A549 (cell line): ENCODE results near the gene ATG9A. TPM values are rescaled to one million over a fixed set of nuclear protein-coding genes. Genes with fewer than 3 reads are reported as not detected.
"Not testable (repeated sequence)": the region's sequence is repeated elsewhere in the genome, so short reads cannot be mapped to it uniquely, and the experiment has no call there.

Experiments
- ATAC-seq, 2 experiments: fragments of 200-7000 bp in 1 of 2; fragments of >200 bp in 1 of 2; cut with Nextera tagmentation in 1 of 2; cut with Tn5 transposase in 1 of 2; 3 replicates each; pipeline versions ENCODE4 v1.8.0 to v1.9.1; 2018 to 2020; ENCODE audit warnings: mild to moderate bottlenecking in 1 of 2, moderate library complexity in 1 of 2
- CTCF ChIA-PET: fragments of 300-600 bp; sonication (Branson Sonifier 250); formaldehyde crosslinking; extraction: SDS; loops from one replicate; lab custom pipeline; 2021; ENCODE audit warnings: antibody characterized with exemption, inconsistent platforms; lab: Yijun Ruan, JAX
- POLR2A ChIA-PET: fragments of 350-600 bp; formaldehyde crosslinking; extraction: SDS; loops from one replicate; lab custom pipeline; 2021; ENCODE audit warnings: antibody characterized with exemption, inconsistent platforms; lab: Yijun Ruan, JAX
- DNase-seq, 2 experiments: peaks; one replicate each; pipeline versions ENCODE4 v3.0.0 to v3.0.0-alpha.2; 2011 to 2016; ENCODE audit warnings: low read depth in 1 of 2, low spot score in 1 of 2
- FAIRE-seq: peaks from 2 replicates; lab custom pipeline; 2011; peaks lifted over from hg19 to GRCh38; lab: Jason Lieb, UNC
- H3K27ac ChIP-seq, 2 experiments: fragments of >200 bp; sonication (Bioruptor Twin); formaldehyde crosslinking; 3 replicates each; pipeline ENCODE4 v1.5.1; 2016 to 2017
- H3K4me1 ChIP-seq: fragments of >200 bp; sonication (Bioruptor Twin); formaldehyde crosslinking; 3 replicates; pipeline ENCODE4 v1.6.1; 2016
- H3K4me2 ChIP-seq: fragments of >200 bp; sonication (Bioruptor Twin); formaldehyde crosslinking; 3 replicates; pipeline ENCODE4 v1.6.1; 2016
- H3K4me3 ChIP-seq: fragments of >200 bp; sonication (Bioruptor Twin); formaldehyde crosslinking; 3 replicates; pipeline ENCODE4 v1.5.1; 2016
- H3K9me3 ChIP-seq: fragments of >200 bp; sonication (Bioruptor Twin); formaldehyde crosslinking; 3 replicates; pipeline ENCODE4 v1.6.1; 2016
- CHD2 ChIP-seq: fragments of 150-350 bp; IDR thresholded peaks from 2 replicates; pipeline ENCODE4 v1.6.1; 2014; ENCODE audit warnings: low read length; ENCODE audit not compliant: partially characterized antibody
- EHMT2 ChIP-seq: fragments of 200-600 bp; sonication (generic); IDR thresholded peaks from 2 replicates; pipeline ENCODE4 v1.6.1; 2016; ENCODE audit warnings: antibody characterized with exemption, low read depth, mild to moderate bottlenecking, moderate library complexity
- EP300 ChIP-seq, 2 experiments: fragments of >200 bp; sonication (Bioruptor Twin); formaldehyde crosslinking; IDR thresholded peaks; 2 replicates in 1 of 2; 3 replicates in 1 of 2; pipeline ENCODE4 v1.6.1; 2016 to 2017
- ESRRA ChIP-seq: fragments of 150-350 bp; IDR thresholded peaks from 2 replicates; pipeline ENCODE4 v1.6.1; 2014; ENCODE audit warnings: mild to moderate bottlenecking, low read length, borderline replicate concordance
- HOXB13 ChIP-seq: fragments of 250-450 bp; sonication (Bioruptor Pico); IDR thresholded peaks from 2 replicates; pipeline ENCODE4 v1.5.0; 2020; ENCODE audit warnings: low read depth, mild to moderate bottlenecking, moderate library complexity
- HOXB5 ChIP-seq: fragments of 250-450 bp; sonication (Bioruptor Pico); IDR thresholded peaks from 2 replicates; pipeline ENCODE4 v1.5.0; 2020; ENCODE audit warnings: mild to moderate bottlenecking, moderate library complexity
- JUN ChIP-seq, 2 experiments: fragments of >200 bp; sonication (Bioruptor Twin); formaldehyde crosslinking; IDR thresholded peaks; 2 replicates in 1 of 2; 3 replicates in 1 of 2; pipeline ENCODE4 v1.6.1; 2016 to 2017
- MAFK ChIP-seq: fragments of 450-650 bp; IDR thresholded peaks from 2 replicates; pipeline ENCODE4 v1.6.1; 2014; ENCODE audit not compliant: partially characterized antibody
- MAZ ChIP-seq: fragments of 150-350 bp; IDR thresholded peaks from 2 replicates; pipeline ENCODE4 v1.6.1; 2014; ENCODE audit warnings: antibody characterized with exemption, low read depth, low read length, borderline replicate concordance
- NFE2L2 ChIP-seq: fragments of 150-350 bp; conservative IDR thresholded peaks from 2 replicates; pipeline ENCODE4 v1.6.1; 2014; ENCODE audit warnings: low read length
- PHF8 ChIP-seq: fragments of 200-600 bp; sonication (generic); IDR thresholded peaks from 2 replicates; pipeline ENCODE4 v1.6.1; 2016; ENCODE audit warnings: low read depth, mild to moderate bottlenecking, antibody characterized with exemption, moderate library complexity, borderline replicate concordance
- POLR2AphosphoS2 ChIP-seq: conservative IDR thresholded peaks from 2 replicates; pipeline ENCODE4 v1.6.1; 2012; ENCODE audit warnings: low read length, improper control_type of control experiment, inconsistent platforms
- RARB ChIP-seq: fragments of 250-450 bp; sonication (Bioruptor Pico); IDR thresholded peaks from 2 replicates; pipeline ENCODE4 v1.8.0; 2021; ENCODE audit warnings: mild to moderate bottlenecking, moderate library complexity
- RNF2 ChIP-seq: fragments of 200-600 bp; sonication (generic); IDR thresholded peaks from 2 replicates; pipeline ENCODE4 v1.6.1; 2016; ENCODE audit warnings: low read depth, mild to moderate bottlenecking, antibody characterized with exemption, moderate library complexity, borderline replicate concordance
- SMC3 ChIP-seq: fragments of >200 bp; sonication (Bioruptor Twin); formaldehyde crosslinking; IDR thresholded peaks from 3 replicates; pipeline ENCODE4 v1.6.1; 2018; ENCODE audit warnings: inconsistent platforms
- ZC3H11A ChIP-seq: fragments of 450-650 bp; IDR thresholded peaks from 2 replicates; pipeline ENCODE4 v1.6.1; 2014; ENCODE audit warnings: antibody characterized with exemption, mild to moderate bottlenecking
- ZFP36 ChIP-seq: fragments of 450-650 bp; IDR thresholded peaks from 2 replicates; pipeline ENCODE4 v1.6.1; 2014; ENCODE audit warnings: borderline replicate concordance; ENCODE audit not compliant: partially characterized antibody
- ZSCAN20 ChIP-seq: fragments of 250-450 bp; sonication (Bioruptor Pico); IDR thresholded peaks from 2 replicates; pipeline ENCODE4 v1.8.0; 2022; ENCODE audit warnings: mild to moderate bottlenecking, moderate library complexity
- WGBS: methylation state at CpG from one replicate; pipeline ENCODE4 v1.1.6; 2017; ENCODE audit errors: missing lambda C conversion rate; 5-methylcytosine and 5-hydroxymethylcytosine counted together
- polyA plus RNA-seq, 4 experiments: library from polyadenylated mRNA; depleted of rRNA in 3 of 4; stranded (reverse); fragments of >200 nt; fragmentation: RNase III in 1 of 4; extraction: RNeasy Plus Mini Kit Qiagen cat#74134 plus additional on column Dnase treatment in 1 of 4; gene quantifications; 2 replicates in 3 of 4; 3 replicates in 1 of 4; pipeline ENCODE4 v1.2.3, GENCODE V29; 2011 to 2017
- TF ChIP-seq, protein P1 (sequence below): fragments of >200 bp; sonication (Bioruptor Twin); formaldehyde crosslinking; IDR thresholded peaks from 3 replicates; pipeline ENCODE4 v1.6.1; 2016

Gene ATG9A
- polyA plus RNA-seq, 2 of the 4 experiments (the other 2 are of a cell fraction), result 41.9 to 75.2 TPM

- no peaks in the 10 kb centered on the region for H3K4me1 ChIP-seq
- peak overlapping the region in 1 of 2 experiments; percentile 37; a peak in 1 of 6 replicates for H3K27ac ChIP-seq
- ChIA-PET POLR2A (interaction anchor here (0.8 to 1.5 kb wide), 2 partner anchors 8 to 13 kb away, joined by 3 to 4 read pairs; partner anchors contain the start of gene TUBA4B), CTCF (interaction anchor here (0.6 to 3.8 kb wide), 9 partner anchors 12 to 363 kb away, joined by 3 to 32 read pairs (median 3); partner anchors contain the start of gene DNAJB2)
- FAIRE-seq, result no peak
- no peak overlapping the region for H3K4me3 ChIP-seq
- 78% methylated on average over 5 of the region's 5 CpGs for WGBS
- TF ChIP-seq NFE2L2 (no peak), ZFP36 (no peak), CHD2 (no peak), EHMT2 (no peak), HOXB5 (CRISPR knock-in tag) (no peak), JUN (IDR thresholded peaks at IDR 0.05) (no peak), ESRRA (no peak), SMC3 (no peak), RARB (CRISPR knock-in tag) (no peak), EP300 (IDR thresholded peaks at IDR 0.05) (no peak), POLR2AphosphoS2 (no peak), MAZ (no peak), PHF8 (no peak), MAFK (no peak), HOXB13 (CRISPR knock-in tag) (no peak)
- TF ChIP-seq, protein P1, sequence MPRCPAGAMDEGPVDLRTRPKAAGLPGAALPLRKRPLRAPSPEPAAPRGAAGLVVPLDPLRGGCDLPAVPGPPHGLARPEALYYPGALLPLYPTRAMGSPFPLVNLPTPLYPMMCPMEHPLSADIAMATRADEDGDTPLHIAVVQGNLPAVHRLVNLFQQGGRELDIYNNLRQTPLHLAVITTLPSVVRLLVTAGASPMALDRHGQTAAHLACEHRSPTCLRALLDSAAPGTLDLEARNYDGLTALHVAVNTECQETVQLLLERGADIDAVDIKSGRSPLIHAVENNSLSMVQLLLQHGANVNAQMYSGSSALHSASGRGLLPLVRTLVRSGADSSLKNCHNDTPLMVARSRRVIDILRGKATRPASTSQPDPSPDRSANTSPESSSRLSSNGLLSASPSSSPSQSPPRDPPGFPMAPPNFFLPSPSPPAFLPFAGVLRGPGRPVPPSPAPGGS, result no peak
- H3K4me2 ChIP-seq, result no peak overlapping the region
- DNase-seq, result no peak
- no peaks in the 10 kb centered on the region for H3K9me3 ChIP-seq
- ATAC-seq, result peak in 1 of 2 experiments; percentile 56; a peak in 3 of 6 replicates
These were observed 31.8 kb upstream of the ATG9A start for GRCh38 chr2:219261024-219261855.

DNA sequence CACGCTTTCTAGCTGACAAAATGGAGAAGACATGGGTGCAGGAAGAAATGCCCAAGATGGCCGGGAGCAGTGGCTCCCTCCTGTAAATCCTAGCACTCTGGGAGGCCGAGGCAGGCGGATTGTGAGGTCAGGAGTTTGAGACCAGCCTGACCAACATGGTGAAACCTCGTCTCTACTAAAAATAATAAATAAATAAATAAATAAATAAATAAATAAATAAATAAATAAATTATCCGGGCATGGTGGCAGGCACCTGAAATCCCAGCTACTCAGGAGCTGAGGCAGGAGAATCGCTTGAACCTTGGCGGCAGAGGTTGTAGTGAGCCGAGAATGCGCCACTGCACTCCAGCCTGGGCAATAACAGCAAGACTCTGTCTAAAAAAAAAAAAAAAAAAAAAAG is 29.5 kb upstream of the ATG9A start:
- CTCF ChIA-PET, result interaction anchor here (0.8 to 12.6 kb wide), 5 partner anchors 8 to 139 kb away, joined by 3 to 214 read pairs (median 3); partner anchors contain the start of gene DNAJB2
- H3K4me1 ChIP-seq, ATAC-seq, POLR2A ChIA-PET, FAIRE-seq, DNase-seq, H3K4me2 ChIP-seq, H3K27ac ChIP-seq, H3K4me3 ChIP-seq, H3K9me3 ChIP-seq: not testable (repeated sequence)
- TF ChIP-seq ZC3H11A, result peak; percentile 72
- 82% methylated on average over 10 of the region's 10 CpGs for WGBS

DNA sequence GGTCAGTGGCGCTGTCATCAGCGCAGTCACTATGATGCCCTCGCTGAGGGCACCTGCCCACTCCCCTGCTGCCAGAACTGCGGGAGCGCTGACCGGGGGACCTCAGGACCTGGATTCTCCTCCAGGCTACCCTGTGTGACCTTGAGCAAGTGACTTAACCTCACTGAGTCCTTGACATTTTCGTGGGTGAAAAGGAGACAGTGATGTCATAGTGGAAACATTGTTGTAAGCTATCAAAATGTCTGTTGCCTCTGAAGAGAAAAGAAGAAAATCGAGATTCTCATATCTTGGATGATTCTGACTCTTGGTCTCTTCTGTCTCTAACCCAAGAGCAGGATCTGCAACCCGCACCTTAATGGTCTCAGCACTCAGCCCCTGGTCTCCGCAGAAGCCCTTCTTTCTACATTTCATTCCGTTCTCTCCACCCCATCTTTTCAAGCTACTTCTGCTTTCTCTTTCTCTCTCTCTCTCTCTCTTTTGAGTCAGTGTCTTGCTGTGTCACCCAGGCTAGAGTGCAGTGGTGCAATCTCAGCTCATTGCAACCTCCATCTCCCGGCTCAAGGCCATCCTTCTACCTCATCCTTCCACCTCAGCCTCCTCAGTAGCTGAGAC is 25.3 kb upstream of the ATG9A start:
- ATAC-seq (peak; percentile 5 to 17; a peak in 4 of 6 replicates), DNase-seq (no peak), FAIRE-seq (no peak)
- peaks cover 32% of the 10 kb centered on the region for H3K4me1 ChIP-seq
- ChIA-PET POLR2A (interaction anchor here (0.9 to 4.5 kb wide), 3 partner anchors 19 to 40 kb away, joined by 5 to 65 read pairs (median 51); partner anchors contain the start of gene DNAJB2), CTCF (interaction anchor here (1.3 to 12.6 kb wide), 7 partner anchors 8 to 40 kb away, joined by 3 to 241 read pairs (median 6); partner anchors contain the start of genes ANKZF1, ATG9A, DNAJB2 and GLB1L)
- 48% methylated on average over 9 of the region's 12 CpGs for WGBS
- H3K27ac ChIP-seq, result peak overlapping the region; percentile 73 to 90
- no peaks in the 10 kb centered on the region for H3K9me3 ChIP-seq
- peak overlapping the region; percentile 71 for H3K4me3 ChIP-seq
- H3K4me2 ChIP-seq, result peak overlapping the region; percentile 96
- TF ChIP-seq ZSCAN20 (CRISPR knock-in tag) (no peak), RNF2 (0 out of 2 replicates have a peak, but pooled peaks have one; percentile 15)
